Coronary artery (tissue), 2 donors: Measurements from ENCODE around the gene RBM19.

Experiments used
- DNase-seq: peaks from one replicate; pipeline ENCODE4 v3.0.0-alpha.2; 2017; ENCODE audit warnings: low spot score
- H3K27ac ChIP-seq, 2 donors: fragments of 200-600 bp; sonication (generic); one replicate each; pipeline ENCODE4 v1.5.1; 2016 to 2019
- H3K4me3 ChIP-seq: fragments of 200-600 bp; sonication (generic); 2 replicates; pipeline ENCODE4 v1.5.1; 2016; ENCODE audit warnings: mild to moderate bottlenecking, moderate library complexity
- TF ChIP-seq, protein P1 (sequence below): fragments of 200-600 bp; sonication (generic); IDR thresholded peaks from one replicate; pipeline ENCODE4 v1.5.1; 2019; ENCODE audit warnings: antibody characterized with exemption

The RBM19 gene

DNA sequence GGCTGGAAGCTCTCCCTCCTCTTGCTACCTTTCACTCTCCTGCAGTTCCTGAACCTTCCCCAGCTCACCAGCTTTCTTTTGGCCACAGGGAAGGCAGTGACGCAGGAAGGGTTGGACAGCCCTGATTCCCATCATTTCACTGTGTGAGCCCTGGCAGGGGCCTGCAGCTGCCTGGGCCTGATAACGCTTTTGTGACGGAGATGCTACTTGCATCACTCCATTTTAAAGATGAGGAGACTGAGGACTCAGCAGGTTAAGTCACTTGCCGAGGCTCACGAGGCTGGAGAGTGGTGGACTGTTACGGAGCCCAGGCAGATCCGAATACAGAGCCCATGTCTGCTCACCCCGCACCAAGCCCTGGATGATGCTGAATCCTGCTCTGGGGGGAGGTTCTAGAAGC is 145.3 kb downstream of the RBM19 start:
- no peak overlapping the region for H3K4me3 ChIP-seq
- TF ChIP-seq, protein P1, sequence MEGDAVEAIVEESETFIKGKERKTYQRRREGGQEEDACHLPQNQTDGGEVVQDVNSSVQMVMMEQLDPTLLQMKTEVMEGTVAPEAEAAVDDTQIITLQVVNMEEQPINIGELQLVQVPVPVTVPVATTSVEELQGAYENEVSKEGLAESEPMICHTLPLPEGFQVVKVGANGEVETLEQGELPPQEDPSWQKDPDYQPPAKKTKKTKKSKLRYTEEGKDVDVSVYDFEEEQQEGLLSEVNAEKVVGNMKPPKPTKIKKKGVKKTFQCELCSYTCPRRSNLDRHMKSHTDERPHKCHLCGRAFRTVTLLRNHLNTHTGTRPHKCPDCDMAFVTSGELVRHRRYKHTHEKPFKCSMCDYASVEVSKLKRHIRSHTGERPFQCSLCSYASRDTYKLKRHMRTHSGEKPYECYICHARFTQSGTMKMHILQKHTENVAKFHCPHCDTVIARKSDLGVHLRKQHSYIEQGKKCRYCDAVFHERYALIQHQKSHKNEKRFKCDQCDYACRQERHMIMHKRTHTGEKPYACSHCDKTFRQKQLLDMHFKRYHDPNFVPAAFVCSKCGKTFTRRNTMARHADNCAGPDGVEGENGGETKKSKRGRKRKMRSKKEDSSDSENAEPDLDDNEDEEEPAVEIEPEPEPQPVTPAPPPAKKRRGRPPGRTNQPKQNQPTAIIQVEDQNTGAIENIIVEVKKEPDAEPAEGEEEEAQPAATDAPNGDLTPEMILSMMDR = no peak
- no peak overlapping the region for H3K27ac ChIP-seq
- DNase-seq = no peak

GRCh38 chr12:113820309-113820708 is 145.8 kb downstream of the RBM19 start:
- H3K4me3 ChIP-seq = no peak overlapping the region
- TF ChIP-seq, protein P1 = no peak
- H3K27ac ChIP-seq = no peak overlapping the region
- no peak for DNase-seq

- TF ChIP-seq, protein P1 = no peak
- Histone ChIP-seq H3K27ac (no peak overlapping the region), H3K4me3 (no peak overlapping the region)
- no peak for DNase-seq
Observed at GRCh38 chr12:113819495-113819894, 146.6 kb downstream of the RBM19 start.

DNA sequence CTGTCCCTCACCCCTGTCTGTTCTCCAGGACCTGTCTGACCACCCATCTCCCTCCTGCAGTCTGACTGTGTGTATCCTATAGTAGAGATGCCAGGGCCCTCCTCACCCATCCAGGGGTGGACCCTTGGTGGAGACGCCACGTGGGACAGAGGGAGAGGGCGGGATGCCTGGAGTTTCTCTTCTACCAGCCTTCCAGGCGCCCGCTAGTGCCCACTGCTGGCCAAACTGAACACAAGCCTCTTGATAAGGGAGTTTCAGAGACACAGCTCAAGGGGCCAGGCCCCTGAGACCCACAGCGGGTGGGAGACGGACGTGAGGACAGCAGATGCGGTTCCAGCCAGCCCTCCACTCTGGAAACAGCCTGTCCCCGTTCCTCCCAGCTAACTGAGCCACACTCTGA is 147.3 kb downstream of the RBM19 start:
- Histone ChIP-seq H3K4me3 (no peak overlapping the region), H3K27ac (no peak overlapping the region)
- TF ChIP-seq, protein P1 = no peak
- no peak for DNase-seq

DNA sequence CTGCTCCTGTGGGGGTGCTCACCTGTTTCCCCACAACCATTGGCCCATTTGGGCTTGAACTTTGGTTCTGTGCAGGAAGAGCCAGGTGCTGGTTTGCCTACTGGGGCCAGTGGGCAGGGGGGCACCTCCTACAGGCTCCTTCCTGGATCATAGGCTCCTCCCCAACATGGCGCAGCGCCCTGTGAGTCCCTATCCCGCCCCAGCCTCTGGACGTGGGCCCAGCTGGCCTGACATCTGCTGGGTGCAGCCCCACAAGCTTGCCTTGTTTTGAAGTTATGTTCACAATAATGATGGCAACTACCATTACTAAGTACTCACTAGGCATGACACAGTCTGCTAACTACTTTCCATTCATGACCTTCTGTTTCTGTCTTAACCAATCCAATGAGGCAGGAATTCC is 147.8 kb downstream of the RBM19 start:
- TF ChIP-seq, protein P1 = no peak
- DNase-seq = no peak
- Histone ChIP-seq H3K4me3 (no peak overlapping the region), H3K27ac (no peak overlapping the region)

- Histone ChIP-seq H3K4me3 (no peak overlapping the region), H3K27ac (no peak overlapping the region)
- TF ChIP-seq, protein P1 = no peak
- DNase-seq = no peak
Observed at GRCh38 chr12:113816866-113817265, 149.3 kb downstream of the RBM19 start.

- Histone ChIP-seq H3K27ac (no peak overlapping the region), H3K4me3 (no peak overlapping the region)
- no peak for DNase-seq
- TF ChIP-seq, protein P1 = no peak
Observed at GRCh38 chr12:113815031-113815430, 151.1 kb downstream of the RBM19 start.
